C4-2B (cell line): ENCODE data around the gene STAT3.
"Not testable (repeated sequence)": the region's sequence is repeated elsewhere in the genome, so short reads cannot be mapped to it uniquely, and the experiment has no call there.

Source experiments
- CTCF ChIP-seq: fragments of 450-650 bp; conservative IDR thresholded peaks from 2 replicates; pipeline ENCODE4 v1.5.1; 2017; ENCODE audit warnings: mild to moderate bottlenecking
- ZFX ChIP-seq: fragments of 450-650 bp; IDR thresholded peaks from 2 replicates; pipeline ENCODE4 v1.6.1; 2017

GRCh38 chr17:42417981-42418380, 29.7 kb upstream of the STAT3 start:
- not testable (repeated sequence) for TF ChIP-seq CTCF, ZFX
